ENCODE measurements around the gene IRF8. TPM values are rescaled to one million over a fixed set of nuclear protein-coding genes. Genes with fewer than 3 reads are reported as not detected.
"Not testable (repeated sequence)": the region's sequence is repeated elsewhere in the genome, so short reads cannot be mapped to it uniquely, and the experiment has no call there.

Gene IRF8
- total and polyA plus RNA-seq, 2 of the 4 experiments (the other 2 are of a cell fraction): not detected

GRCh38 chr16:85942659-85943058 lies 43.7 kb downstream of the IRF8 start:
- H4K5ac ChIP-seq (ENCODE audit: low read depth, low read length); H4K20me1 ChIP-seq (ENCODE audit: insufficient read depth, low read length); H3K56ac ChIP-seq (ENCODE audit: extremely low read depth, insufficient read depth, low read length); H4K8ac ChIP-seq (ENCODE audit: low read depth in 2 of 2, low read length in 2 of 2); H3K79me1 ChIP-seq (ENCODE audit: low read depth in 1 of 2, low read length in 2 of 2); H3K27ac ChIP-seq (ENCODE audit: insufficient read depth, low read length); DNase-seq; H2BK120ac ChIP-seq (ENCODE audit: low read depth, low read length); H2AFZ ChIP-seq (replicated peaks; ENCODE audit: low read length, poor library complexity); H2BK20ac ChIP-seq (ENCODE audit: low read depth, low read length); H3K9me1 ChIP-seq (ENCODE audit: insufficient read depth, low read length); H2AK5ac ChIP-seq (ENCODE audit: low read depth, low read length); H3K9me3 ChIP-seq (ENCODE audit: control insufficient read depth, insufficient read depth, low read length); H3K4me2 ChIP-seq (ENCODE audit: low read depth, low read length); H3K9ac ChIP-seq (ENCODE audit: low read depth, low read length); H2AK9ac ChIP-seq (replicated peaks; ENCODE audit: low read depth, low read length, poor library complexity); intact Hi-C loops (cut with micrococcal nuclease); H3K18ac ChIP-seq (ENCODE audit: low read depth, low read length); H3K23ac ChIP-seq (ENCODE audit: low read depth, low read length); CTCF ChIA-PET; H4K91ac ChIP-seq (ENCODE audit: insufficient read depth, low read depth, low read length); dilution Hi-C loops (cut with HindIII; ENCODE audit: low sequenced_read_pairs, unreplicated experiment); H3K36me3 ChIP-seq (ENCODE audit: control insufficient read depth, insufficient read depth, low read length); H3K4ac ChIP-seq (ENCODE audit: low read depth, low read length); in situ Hi-C loops (cut with MboI; ENCODE audit: low sequenced_read_pairs); H3K4me3 ChIP-seq (ENCODE audit: insufficient read depth, low read depth, low read length); H2BK15ac ChIP-seq (ENCODE audit: low read depth, low read length); BruUV-seq (replicated peaks); H3K14ac ChIP-seq (replicated peaks; ENCODE audit: low read depth, low read length); H3K4me1 ChIP-seq (ENCODE audit: control insufficient read depth, insufficient read depth, low read length); POLR2A ChIA-PET (ENCODE audit: unreplicated experiment); ATAC-seq (ENCODE audit: low read depth); H2BK5ac ChIP-seq (ENCODE audit: low read depth, low read length, poor library complexity, severe bottlenecking): not testable (repeated sequence)
- WGBS, 2 experiments (ENCODE audit: extremely low coverage in 2 of 2, insufficient read length in 1 of 2): no CpG with 5 or more reads among the region's 10 CpGs
- peaks cover 65% of the 10 kb centered on the region for H3K27me3 ChIP-seq (ENCODE audit: control insufficient read depth, insufficient read depth, low read length)
